Endometrium (tissue), 2 donors: ENCODE data around the gene CNTN5.
"Not testable (repeated sequence)": the region's sequence is repeated elsewhere in the genome, so short reads cannot be mapped to it uniquely, and the experiment has no call there.

Source experiments
- FAIRE-seq: peaks from 2 replicates; lab custom pipeline; 2012; peaks lifted over from hg19 to GRCh38; lab: Jason Lieb, UNC
- donor health status: control.
- donor health status: control.

The CNTN5 gene

DNA sequence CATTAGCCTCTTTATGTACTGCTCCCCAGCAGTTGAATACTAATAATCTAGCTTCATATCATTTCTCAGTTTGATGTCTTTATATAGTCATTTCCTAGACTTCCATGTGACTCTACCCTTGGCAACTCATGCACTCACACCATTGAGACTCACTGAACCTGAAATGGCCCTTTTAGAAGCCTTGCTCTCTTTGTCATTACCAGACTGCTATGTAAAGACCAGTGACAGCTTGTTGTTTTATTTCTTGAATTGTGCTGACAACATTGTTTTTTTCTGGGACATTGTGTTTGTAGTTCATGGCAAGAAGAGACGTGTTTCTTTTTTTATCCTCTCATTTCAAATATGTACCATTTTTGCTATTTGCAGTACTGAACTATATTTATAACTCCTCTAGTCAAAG is 256.5 kb downstream of the CNTN5 start:
- FAIRE-seq = no peak

- FAIRE-seq = no peak
These were observed 258.5 kb downstream of the CNTN5 start for GRCh38 chr11:99279266-99279665.

- no peak for FAIRE-seq
These were observed 260.6 kb downstream of the CNTN5 start for GRCh38 chr11:99281331-99281730.

GRCh38 chr11:99297925-99298324 is 277.2 kb downstream of the CNTN5 start:
- not testable (repeated sequence) for FAIRE-seq

- no peak for FAIRE-seq
These were observed 286.9 kb downstream of the CNTN5 start for GRCh38 chr11:99307510-99308088.

GRCh38 chr11:99311870-99312269 is 291.1 kb downstream of the CNTN5 start:
- no peak for FAIRE-seq

DNA sequence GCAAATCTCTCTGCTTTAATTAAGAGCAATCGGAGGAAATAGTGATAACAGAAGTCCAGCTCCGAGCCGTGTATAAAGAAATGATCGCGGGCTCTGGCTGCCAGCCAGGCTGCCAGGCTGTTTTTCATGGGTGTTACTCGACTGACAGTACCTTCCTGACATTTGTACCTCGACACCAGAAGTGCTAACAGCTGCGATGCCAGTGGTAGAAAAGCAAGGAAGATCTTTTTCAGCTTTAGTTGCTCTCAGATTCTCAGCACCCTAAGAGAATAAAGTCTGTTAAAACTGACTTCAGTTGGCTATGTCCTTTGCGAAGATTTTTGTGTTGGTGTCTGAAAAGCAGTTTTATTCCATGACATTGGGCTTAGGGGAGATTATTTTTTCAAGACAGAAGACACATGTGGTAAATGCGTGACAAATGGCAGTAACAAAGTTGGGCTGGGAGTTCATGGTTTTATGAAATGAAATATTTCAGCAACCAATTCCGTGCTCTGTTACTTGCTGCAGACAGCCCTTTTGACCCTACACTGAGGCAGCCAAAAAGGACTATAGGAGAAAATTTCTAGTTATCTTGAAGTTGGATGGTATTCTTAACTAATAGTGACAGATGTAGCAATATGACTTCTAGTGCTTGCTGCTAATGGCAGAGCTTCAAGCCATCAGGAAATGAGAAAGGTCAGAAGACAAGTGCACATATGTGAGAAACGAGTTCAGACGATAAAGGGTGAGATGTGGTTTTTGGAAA is 296.2 kb downstream of the CNTN5 start:
- no peak for FAIRE-seq

DNA sequence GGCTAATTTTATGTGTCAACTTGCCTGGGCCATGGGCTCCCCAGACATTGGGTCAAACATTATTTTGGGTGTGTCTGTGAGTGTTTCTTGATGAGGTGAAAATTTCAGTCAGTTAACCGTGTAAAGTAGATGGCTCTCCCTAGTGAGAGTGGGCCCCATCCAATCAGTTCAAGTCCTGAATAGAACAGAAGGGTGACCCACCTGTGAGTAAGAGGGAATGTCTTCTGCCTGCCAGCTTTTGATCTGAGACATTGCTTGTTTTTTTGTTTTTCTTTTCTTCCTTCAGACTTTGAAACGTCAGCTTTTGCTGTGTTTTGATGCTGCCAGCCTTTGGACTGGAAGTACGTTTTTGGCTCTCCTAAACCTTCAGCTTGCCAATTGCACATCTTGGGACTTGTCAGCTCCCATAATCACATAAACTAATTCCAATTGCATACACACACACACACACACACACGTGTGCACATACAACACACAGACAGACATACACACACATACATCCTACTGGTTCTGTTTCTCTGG is 300.1 kb downstream of the CNTN5 start:
- FAIRE-seq = no peak

- FAIRE-seq = no peak
These were observed 305.1 kb downstream of the CNTN5 start for GRCh38 chr11:99325847-99326246.

DNA sequence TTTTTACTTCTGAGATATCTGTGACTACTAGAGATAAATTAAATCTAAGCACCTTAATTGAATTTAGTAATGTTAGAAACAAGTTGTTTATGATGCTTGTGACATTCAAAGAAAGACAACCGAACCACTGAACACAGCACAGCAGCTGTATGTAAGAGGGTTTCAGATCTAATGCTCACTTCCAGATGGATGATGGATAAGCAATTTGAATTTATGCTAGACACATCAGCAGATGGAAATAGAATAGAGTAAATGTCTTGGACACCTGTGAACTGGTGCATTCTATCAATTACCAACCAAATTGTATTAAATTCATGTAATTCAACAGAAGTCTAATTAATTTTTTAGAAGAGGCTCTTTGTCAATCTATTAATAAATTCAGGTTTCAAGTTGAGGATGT is 306.3 kb downstream of the CNTN5 start:
- no peak for FAIRE-seq

DNA sequence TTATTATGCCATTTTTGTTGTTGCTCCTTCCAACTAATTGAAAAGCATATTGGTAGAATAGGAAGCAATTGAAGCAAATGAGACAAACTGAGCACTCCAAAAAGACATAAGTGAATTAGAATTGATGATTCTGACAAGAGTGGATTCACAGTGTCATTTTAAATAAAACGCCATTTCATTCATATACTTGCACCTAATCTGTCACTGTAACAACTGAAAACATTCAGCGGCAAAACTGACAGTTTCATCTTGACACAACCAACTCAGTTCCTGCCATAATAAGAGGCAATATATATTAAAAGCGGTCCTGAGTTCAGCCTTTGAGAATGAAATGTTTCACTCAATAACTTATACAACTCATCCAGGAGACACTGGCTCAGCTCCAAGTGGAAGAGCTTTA is 306.8 kb downstream of the CNTN5 start:
- FAIRE-seq = no peak

DNA sequence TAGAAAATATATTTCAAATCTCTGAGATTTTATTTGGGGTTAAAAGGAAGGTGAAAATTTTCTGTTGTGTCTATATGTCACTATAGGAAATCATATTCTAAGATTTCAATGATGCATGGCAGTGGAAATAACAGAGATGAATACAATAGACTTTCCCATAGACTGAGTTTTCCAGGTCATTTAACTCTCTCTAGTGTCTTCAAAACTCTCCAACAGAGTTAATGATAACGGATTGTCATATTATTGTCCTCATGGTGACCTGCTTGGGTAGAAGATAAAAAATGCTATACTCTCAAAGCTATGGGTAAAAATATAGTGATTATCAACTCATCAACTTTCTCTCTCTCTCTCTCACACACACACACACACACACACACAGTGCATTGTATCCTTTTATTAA is 312.9 kb downstream of the CNTN5 start:
- no peak for FAIRE-seq

DNA sequence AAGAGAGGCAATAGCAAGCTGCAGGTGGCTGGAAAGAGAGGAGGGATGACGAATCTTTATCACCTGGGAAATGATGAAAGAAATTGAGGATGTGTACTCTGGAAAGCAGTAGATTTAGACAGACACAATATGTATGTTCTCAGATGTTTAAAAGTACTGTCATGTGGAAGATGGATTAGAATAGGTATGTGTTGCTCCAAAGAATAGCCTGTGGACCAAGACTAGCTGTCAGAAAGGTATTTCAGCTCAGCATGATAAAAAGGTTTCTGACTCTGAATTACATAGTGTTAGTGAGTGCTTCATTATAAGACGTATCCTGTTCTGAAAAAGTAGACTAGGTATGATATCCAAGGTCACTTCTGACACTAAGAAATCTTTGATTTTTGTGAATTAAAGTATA is 322.4 kb downstream of the CNTN5 start:
- FAIRE-seq = no peak

DNA sequence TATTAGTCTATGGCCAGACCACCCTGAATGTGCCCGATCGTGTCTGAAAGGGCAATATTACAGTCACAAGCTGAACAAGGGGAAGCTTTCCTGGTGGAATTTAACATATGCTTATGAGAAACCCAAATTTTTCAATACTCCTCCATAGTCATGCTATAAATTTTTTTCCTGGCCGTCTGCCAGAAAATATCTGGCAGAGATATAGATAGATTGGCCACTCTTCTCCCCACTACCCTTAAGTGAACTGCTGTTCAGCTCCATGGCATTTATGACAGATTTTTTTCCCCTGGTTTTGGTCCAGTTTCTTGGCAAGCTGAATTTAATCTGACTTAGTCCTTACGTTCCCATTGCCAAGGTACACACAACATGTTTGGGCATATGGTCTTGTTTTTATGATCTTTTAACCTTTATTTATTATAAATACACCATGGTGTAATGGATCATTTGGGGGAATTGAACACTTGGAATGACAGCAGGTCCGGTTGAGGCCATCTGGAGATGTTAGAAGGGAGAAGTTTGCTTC is 328.5 kb downstream of the CNTN5 start:
- FAIRE-seq = no peak

DNA sequence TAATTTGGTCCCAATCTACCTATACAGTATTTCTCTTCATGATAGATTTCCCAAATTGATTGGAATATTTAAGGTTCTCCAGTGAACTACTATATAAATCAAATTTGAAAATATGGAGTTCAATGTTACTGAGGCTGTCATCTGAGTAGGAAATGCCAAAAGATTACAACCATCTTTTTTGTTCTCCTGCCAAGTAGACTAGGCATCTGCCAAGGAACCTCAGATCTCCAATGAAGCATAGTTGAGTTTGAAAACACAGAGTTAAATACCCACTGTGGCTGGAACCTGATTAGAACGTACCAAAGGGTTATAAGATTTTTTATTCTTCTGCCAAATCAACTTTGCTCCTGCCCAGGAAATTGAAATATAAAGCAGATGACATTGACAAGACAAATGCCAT is 330.9 kb downstream of the CNTN5 start:
- no peak for FAIRE-seq

DNA sequence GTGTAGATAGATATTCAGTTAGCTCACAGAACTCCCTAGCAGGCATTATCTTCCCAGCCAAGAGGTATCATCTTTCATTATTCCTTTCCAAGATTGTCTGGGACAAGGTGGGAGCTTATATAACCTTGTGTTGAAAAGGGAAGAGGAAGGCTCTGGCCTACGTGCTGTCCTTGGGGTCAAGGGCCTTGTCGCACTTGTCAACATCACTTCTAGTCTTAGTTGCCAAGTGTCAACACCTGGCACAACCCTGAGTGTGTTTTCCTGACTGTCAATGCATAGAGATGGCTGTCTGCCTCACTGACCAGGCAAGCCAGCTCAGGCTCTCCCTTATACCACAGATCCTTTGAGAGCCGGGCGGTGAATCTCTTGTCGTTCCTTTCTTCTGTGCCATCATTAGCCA is 331.9 kb downstream of the CNTN5 start:
- no peak for FAIRE-seq

- FAIRE-seq = no peak
These were observed 345.8 kb downstream of the CNTN5 start for GRCh38 chr11:99366546-99366945.

GRCh38 chr11:99368583-99368982 is 347.8 kb downstream of the CNTN5 start:
- FAIRE-seq = no peak

DNA sequence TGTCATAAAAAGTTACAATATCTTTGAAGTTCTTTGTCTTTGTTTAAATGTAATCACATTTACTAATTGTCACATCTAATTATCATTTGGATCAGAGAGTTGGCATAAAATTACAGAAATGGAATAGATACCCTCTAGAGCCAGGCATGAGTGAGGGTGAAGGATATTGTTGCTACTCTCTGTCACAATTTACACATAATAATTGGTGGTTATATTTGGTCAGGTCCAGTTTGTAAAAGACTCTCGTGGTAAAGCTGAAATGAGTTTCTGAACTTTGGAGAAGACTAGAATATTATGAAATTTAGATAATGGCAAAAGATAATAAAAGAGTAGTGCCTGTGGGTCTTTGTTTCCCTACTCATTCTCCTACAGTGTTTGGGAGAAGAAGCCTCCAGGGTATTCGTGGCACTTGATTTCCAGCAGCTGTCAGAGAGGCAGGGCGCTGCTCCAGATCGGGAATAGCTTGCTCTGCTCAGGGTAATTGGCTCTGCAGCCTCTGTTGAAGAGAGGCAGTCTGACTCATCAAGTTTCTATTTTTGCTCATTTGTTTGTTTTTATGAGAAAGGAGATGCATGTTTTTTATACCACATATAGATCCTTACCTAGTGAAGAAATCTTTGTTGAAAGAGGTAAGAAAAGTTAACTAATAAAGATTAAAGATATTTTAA is 349.9 kb downstream of the CNTN5 start:
- FAIRE-seq = no peak

DNA sequence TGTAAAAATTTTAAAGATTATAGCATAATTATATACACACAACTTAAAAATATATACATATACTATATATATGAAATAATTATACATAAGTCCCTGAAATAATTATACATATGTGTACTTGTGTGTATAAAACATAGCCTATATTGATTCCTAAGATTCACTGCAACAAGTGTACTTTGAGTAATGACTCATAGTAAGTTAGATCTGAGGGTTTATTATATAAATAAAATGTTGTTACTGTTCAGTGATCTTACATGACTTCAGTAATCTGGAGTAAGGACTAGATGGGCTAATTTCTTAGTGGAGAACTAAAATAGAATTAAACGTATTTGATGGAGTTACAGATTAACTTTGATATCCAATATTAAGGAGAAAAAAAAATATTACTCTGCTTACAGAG is 350.5 kb downstream of the CNTN5 start:
- no peak for FAIRE-seq

GRCh38 chr11:99376463-99376862 is 355.7 kb downstream of the CNTN5 start:
- FAIRE-seq = no peak

DNA sequence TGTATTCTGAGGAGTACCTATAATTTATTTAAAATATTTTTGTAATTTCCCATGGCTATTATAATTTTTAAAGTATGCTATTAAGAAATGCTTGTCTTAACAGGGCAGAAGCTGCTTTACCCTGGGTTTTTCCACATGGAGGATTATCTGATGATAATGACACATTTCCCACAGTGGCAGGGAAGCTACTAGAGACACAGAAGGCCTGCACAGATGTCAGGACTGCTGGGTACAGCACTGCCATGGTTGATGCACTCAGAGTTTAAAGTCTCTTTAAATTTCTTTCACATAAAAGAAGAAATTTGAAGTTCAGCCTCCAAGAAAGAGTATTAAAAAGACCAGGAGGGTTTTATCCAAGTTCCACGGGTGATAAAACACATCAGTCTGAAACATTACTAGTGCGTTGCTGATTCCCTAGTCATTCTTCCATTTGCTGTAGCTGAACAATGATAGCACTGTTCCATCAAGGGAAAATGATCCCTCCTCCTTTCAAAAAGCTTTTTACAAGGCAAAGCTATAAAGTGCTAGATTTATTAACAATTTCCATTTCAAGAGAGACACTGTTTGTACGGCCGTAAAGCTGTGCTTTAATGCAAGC is 363.0 kb downstream of the CNTN5 start:
- FAIRE-seq = no peak

DNA sequence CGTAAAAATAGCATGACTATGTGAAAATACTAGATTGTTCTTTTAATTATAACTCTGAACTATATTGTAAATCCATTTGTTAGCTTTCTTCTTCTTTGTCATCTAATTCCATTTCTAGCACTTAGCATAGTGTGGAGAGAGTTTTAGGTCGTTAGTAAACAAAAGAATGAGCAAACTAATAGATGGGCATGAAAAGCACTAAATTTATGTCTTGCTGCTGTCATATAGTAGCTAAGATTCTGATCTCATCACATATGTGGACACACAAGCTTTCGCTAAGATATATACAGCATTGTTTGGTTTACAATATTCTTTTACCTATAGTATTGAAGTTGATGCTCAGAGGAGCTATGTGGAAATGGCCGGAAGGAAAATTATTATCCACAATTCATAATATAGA is 370.5 kb downstream of the CNTN5 start:
- no peak for FAIRE-seq
